ENCODE results near the gene SDSL. TPM values are rescaled to one million over a fixed set of nuclear protein-coding genes. Genes with fewer than 3 reads are reported as not detected.

SDSL gene
- total RNA-seq, 2 donors from 2014 or later: 6.2 to 8.5 TPM

DNA sequence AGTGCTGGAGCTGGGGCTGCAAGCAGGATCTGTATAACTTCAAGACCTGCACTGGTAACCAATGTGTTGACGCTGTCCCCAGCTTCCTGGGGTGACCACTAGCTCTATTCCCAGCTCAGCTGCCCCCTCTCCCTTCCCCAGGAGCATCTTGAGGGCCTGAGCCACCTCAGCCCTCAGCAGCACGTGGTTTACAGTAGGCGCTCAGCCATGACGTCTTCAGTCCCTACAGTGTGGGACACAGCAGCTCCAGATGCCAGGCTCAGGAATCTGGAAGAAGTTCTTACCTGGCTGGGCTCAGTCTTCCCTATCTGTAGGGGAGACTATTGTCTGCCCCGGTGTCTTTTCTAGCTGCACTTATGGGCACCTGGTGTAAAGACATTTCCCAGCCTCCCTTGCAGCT, 27.1 kb upstream of the SDSL start:
- no peak for DNase-seq (ENCODE audit: low spot score)
- no peak for TF ChIP-seq POLR2AphosphoS5 (IDR thresholded peaks at IDR 0.05)
- TF ChIP-seq, protein P1, sequence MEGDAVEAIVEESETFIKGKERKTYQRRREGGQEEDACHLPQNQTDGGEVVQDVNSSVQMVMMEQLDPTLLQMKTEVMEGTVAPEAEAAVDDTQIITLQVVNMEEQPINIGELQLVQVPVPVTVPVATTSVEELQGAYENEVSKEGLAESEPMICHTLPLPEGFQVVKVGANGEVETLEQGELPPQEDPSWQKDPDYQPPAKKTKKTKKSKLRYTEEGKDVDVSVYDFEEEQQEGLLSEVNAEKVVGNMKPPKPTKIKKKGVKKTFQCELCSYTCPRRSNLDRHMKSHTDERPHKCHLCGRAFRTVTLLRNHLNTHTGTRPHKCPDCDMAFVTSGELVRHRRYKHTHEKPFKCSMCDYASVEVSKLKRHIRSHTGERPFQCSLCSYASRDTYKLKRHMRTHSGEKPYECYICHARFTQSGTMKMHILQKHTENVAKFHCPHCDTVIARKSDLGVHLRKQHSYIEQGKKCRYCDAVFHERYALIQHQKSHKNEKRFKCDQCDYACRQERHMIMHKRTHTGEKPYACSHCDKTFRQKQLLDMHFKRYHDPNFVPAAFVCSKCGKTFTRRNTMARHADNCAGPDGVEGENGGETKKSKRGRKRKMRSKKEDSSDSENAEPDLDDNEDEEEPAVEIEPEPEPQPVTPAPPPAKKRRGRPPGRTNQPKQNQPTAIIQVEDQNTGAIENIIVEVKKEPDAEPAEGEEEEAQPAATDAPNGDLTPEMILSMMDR (IDR thresholded peaks at IDR 0.05): no peak
- no peak for TF ChIP-seq POLR2A (IDR thresholded peaks at IDR 0.05)
- intact Hi-C loops (cut with DNase I): no loop called here
- Histone ChIP-seq H3K4me3 (no peak overlapping the region), H3K27me3 (replicated peaks; ENCODE audit: insufficient read depth) (no peaks in the 10 kb centered on the region), H3K9me3 (no peaks in the 10 kb centered on the region), H3K4me1 (replicated peaks) (no peaks in the 10 kb centered on the region), H3K36me3 (no peaks in the 10 kb centered on the region), H3K27ac (no peak overlapping the region)
- WGBS: 66% methylated on average over 4 of the region's 5 CpGs

DNA sequence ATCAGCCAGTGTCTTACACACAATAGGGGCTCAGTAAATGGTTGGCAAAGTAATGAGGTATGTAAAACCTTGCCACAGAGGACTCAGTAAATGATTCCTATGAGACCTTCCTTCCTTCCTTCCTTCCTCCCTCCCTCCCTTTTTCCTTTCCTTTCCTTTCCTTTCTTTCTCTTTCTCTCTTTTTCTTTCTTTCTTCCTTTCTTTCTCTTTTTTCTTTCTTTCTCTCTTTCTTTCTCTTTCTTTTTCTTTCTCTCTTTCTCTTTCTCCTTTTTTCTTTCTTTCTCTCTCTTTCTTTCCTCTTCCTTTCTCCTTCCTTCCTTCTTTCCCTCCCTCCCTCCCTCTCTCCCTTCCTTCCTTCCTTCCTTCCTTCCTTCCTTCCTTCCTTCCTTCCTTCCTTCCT, 26.0 kb upstream of the SDSL start:
- intact Hi-C loops (cut with DNase I): no loop called here
- Histone ChIP-seq H3K27me3 (replicated peaks; ENCODE audit: insufficient read depth) (no peaks in the 10 kb centered on the region), H3K9me3 (no peaks in the 10 kb centered on the region), H3K27ac (no peak overlapping the region), H3K4me3 (no peak overlapping the region), H3K36me3 (no peaks in the 10 kb centered on the region), H3K4me1 (replicated peaks) (no peaks in the 10 kb centered on the region)
- DNase-seq (ENCODE audit: low spot score): no peak
- TF ChIP-seq POLR2AphosphoS5 (IDR thresholded peaks at IDR 0.05) (no peak), POLR2A (IDR thresholded peaks at IDR 0.05) (no peak)
- TF ChIP-seq, protein P1 (IDR thresholded peaks at IDR 0.05): no peak

DNA sequence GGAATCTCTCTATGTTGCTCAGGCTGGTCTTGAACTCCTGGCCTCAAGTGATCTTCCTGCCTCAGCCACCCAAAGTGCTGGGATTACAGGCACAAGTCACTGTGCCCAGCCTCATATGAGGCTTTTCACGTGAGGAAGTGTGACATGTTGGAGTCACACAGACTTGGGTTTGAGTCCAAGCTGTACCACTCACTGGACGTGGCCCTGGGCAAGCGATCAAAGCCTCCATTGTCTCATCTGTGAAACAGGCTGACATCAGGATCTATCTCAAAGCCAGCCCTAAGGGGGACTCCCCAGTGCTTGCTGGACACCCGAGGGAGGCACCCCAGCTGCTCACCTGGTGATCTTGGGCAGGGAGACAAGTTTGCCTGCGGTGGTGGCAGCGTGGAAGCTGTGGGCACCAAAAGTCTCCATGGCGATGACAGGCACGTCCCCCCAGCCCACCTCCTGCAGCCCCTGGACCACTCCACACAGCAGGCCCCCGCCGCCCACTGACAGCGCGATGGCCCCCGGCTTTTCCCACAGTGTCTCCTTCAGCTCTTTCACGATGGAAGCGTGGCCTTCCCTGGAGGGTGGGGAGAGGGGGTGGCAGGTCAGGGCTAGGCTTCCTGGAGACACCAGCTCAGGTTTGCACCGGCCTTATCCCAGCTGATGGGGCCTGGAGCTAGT, 25.2 kb upstream of the SDSL start:
- Histone ChIP-seq H3K36me3 (no peaks in the 10 kb centered on the region), H3K27me3 (replicated peaks; ENCODE audit: insufficient read depth) (no peaks in the 10 kb centered on the region), H3K4me1 (replicated peaks) (no peaks in the 10 kb centered on the region), H3K27ac (no peak overlapping the region), H3K9me3 (no peaks in the 10 kb centered on the region), H3K4me3 (no peak overlapping the region)
- no peak for DNase-seq (ENCODE audit: low spot score)
- intact Hi-C loops (cut with DNase I): no loop called here
- WGBS: 53% methylated on average over 16 of the region's 16 CpGs
- TF ChIP-seq POLR2AphosphoS5 (IDR thresholded peaks at IDR 0.05): no peak
- TF ChIP-seq, protein P1 (IDR thresholded peaks at IDR 0.05): no peak
- no peak for TF ChIP-seq POLR2A (IDR thresholded peaks at IDR 0.05)

DNA sequence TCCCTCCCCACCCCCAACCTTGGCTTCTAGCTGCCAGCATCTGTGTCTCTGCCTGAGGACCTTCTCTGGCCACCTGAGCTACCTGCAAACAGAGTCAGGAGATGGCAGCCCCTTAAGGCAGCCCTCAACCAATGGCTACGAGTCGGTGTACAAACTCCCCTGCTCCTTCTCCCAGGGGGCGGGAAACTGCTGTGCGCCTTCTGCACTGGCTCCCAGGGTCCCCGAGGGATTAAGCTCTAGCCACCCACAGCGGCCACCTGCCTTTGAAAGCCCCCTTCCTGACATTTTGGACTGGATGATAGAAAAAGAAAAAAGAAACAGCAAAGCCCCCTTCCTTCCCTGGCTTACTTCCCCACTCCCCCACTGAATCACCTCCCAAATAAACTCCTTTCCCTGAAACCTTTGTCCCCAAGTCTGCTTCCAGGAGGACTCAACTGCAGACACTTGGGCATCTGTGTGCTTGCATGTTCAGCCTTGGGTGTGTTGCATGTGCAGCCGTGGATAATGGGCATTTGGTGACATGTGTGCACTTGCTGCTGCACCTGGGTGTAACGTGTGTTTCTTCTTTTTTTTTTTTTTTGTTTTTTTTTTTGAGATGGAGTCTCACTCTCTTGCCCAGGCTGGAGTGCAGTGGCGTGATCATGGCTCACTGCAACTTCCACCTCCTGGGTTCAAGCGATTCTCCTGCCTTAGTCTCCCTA, 24.5 kb upstream of the SDSL start:
- no peak overlapping the region for H3K4me3 ChIP-seq
- H3K4me1 ChIP-seq (replicated peaks): no peaks in the 10 kb centered on the region
- no peaks in the 10 kb centered on the region for H3K27me3 ChIP-seq (replicated peaks; ENCODE audit: insufficient read depth)
- H3K36me3 ChIP-seq: no peaks in the 10 kb centered on the region
- H3K27ac ChIP-seq: no peak overlapping the region
- TF ChIP-seq, protein P1 (IDR thresholded peaks at IDR 0.05): no peak
- TF ChIP-seq POLR2A (IDR thresholded peaks at IDR 0.05) (no peak), POLR2AphosphoS5 (IDR thresholded peaks at IDR 0.05) (no peak)
- intact Hi-C loops (cut with DNase I): no loop called here
- no peak for DNase-seq (ENCODE audit: low spot score)
- 47% methylated on average over 10 of the region's 10 CpGs for WGBS
- H3K9me3 ChIP-seq: no peaks in the 10 kb centered on the region
